DOHH2 (cell line): ENCODE data around the gene KCTD17.

ENCODE experiments used
- H3F3A ChIP-seq: fragments of 200-600 bp; sonication (generic), shearing (Covaris generic); 2 replicates; pipeline ENCODE4 v1.6.0; 2016; ENCODE audit warnings: antibody characterized with exemption, mild to moderate bottlenecking; ENCODE audit not compliant: control insufficient read depth, insufficient read depth
- H3K27ac ChIP-seq: fragments of 200-600 bp; sonication (generic); 2 replicates; pipeline ENCODE4 v1.5.1; 2014; ENCODE audit warnings: low read depth, mild to moderate bottlenecking, low read length, moderate library complexity
- H3K27me3 ChIP-seq: fragments of 200-600 bp; sonication (generic); 2 replicates; pipeline ENCODE4 v1.6.1; 2014; ENCODE audit warnings: mild to moderate bottlenecking, low read length, mixed read lengths; ENCODE audit not compliant: control insufficient read depth
- H3K36me3 ChIP-seq: fragments of 200-600 bp; sonication (generic); 2 replicates; pipeline ENCODE4 v1.6.1; 2014; ENCODE audit warnings: mild to moderate bottlenecking, low read length, moderate library complexity, mixed read lengths; ENCODE audit not compliant: control insufficient read depth
- H3K4me1 ChIP-seq: fragments of 200-600 bp; sonication (generic); 2 replicates; pipeline ENCODE4 v1.6.1; 2014; ENCODE audit warnings: mild to moderate bottlenecking, low read length, mixed read lengths; ENCODE audit not compliant: control insufficient read depth
- H3K4me2 ChIP-seq: fragments of 200-600 bp; sonication (generic); 2 replicates; pipeline ENCODE4 v1.6.0; 2014; ENCODE audit warnings: mild to moderate bottlenecking, low read length, moderate library complexity
- H3K4me3 ChIP-seq: fragments of 200-600 bp; sonication (generic); 2 replicates; pipeline ENCODE4 v1.5.1; 2014; ENCODE audit warnings: mild to moderate bottlenecking, low read length, mixed read lengths
- H3K79me2 ChIP-seq: fragments of 200-600 bp; sonication (generic); 2 replicates; pipeline ENCODE4 v1.6.1; 2014; ENCODE audit warnings: mild to moderate bottlenecking, low read length, mixed read lengths; ENCODE audit not compliant: control insufficient read depth
- H3K9me2 ChIP-seq: fragments of 200-600 bp; sonication (generic); replicated peaks from 2 replicates; pipeline ENCODE4 v1.6.1; 2014; ENCODE audit warnings: mild to moderate bottlenecking, low read length, mixed read lengths; ENCODE audit not compliant: control insufficient read depth
- H3K9me3 ChIP-seq: fragments of 200-600 bp; sonication (generic); 2 replicates; pipeline ENCODE4 v1.6.1; 2014; ENCODE audit warnings: antibody characterized with exemption, low read length, mixed read lengths; ENCODE audit not compliant: control insufficient read depth, insufficient read depth
- H4K20me1 ChIP-seq: fragments of 200-600 bp; sonication (generic); 2 replicates; pipeline ENCODE4 v1.6.0; 2014; ENCODE audit warnings: low read depth, mild to moderate bottlenecking, antibody characterized with exemption, low read length, moderate library complexity; ENCODE audit not compliant: control insufficient read depth, insufficient read depth
- EZH2phosphoT487 ChIP-seq: fragments of 200-600 bp; sonication (generic); IDR thresholded peaks from 2 replicates; pipeline ENCODE4 v1.6.1; 2017; ENCODE audit warnings: borderline replicate concordance, mild to moderate bottlenecking, antibody characterized with exemption, low read length, moderate library complexity, mixed read lengths
- TF ChIP-seq, protein P1 (sequence below): fragments of 200-600 bp; sonication (generic); IDR thresholded peaks from one replicate; pipeline ENCODE4 v1.5.1; 2014; ENCODE audit warnings: antibody characterized with exemption, mild to moderate bottlenecking, low read depth, low read length; ENCODE audit not compliant: poor library complexity, severe bottlenecking

Gene KCTD17

DNA sequence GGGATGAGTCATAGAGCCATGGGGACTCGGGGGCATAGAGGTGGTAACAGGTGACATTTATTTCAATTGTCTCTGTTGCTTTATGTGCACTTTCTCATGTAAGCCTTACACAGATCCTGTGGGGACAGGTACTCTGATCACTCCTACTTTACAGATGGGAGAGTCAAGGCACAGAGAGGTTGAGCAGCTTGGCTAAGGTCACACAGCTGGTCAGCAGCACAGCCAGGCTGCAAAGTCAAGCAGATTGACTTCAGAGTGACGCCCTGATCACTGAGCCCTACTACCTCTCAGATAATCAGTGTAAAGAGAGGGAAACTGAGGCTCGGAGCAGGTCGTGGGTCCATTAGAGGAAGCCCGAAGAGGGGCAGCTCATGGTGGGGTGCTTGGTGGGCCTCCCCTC lies 54.4 kb downstream of the KCTD17 start:
- no peak overlapping the region for H3K4me3 ChIP-seq
- no peak for TF ChIP-seq EZH2phosphoT487
- TF ChIP-seq, protein P1, sequence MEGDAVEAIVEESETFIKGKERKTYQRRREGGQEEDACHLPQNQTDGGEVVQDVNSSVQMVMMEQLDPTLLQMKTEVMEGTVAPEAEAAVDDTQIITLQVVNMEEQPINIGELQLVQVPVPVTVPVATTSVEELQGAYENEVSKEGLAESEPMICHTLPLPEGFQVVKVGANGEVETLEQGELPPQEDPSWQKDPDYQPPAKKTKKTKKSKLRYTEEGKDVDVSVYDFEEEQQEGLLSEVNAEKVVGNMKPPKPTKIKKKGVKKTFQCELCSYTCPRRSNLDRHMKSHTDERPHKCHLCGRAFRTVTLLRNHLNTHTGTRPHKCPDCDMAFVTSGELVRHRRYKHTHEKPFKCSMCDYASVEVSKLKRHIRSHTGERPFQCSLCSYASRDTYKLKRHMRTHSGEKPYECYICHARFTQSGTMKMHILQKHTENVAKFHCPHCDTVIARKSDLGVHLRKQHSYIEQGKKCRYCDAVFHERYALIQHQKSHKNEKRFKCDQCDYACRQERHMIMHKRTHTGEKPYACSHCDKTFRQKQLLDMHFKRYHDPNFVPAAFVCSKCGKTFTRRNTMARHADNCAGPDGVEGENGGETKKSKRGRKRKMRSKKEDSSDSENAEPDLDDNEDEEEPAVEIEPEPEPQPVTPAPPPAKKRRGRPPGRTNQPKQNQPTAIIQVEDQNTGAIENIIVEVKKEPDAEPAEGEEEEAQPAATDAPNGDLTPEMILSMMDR, result no peak
- H3K4me1 ChIP-seq, result no peaks in the 10 kb centered on the region

DNA sequence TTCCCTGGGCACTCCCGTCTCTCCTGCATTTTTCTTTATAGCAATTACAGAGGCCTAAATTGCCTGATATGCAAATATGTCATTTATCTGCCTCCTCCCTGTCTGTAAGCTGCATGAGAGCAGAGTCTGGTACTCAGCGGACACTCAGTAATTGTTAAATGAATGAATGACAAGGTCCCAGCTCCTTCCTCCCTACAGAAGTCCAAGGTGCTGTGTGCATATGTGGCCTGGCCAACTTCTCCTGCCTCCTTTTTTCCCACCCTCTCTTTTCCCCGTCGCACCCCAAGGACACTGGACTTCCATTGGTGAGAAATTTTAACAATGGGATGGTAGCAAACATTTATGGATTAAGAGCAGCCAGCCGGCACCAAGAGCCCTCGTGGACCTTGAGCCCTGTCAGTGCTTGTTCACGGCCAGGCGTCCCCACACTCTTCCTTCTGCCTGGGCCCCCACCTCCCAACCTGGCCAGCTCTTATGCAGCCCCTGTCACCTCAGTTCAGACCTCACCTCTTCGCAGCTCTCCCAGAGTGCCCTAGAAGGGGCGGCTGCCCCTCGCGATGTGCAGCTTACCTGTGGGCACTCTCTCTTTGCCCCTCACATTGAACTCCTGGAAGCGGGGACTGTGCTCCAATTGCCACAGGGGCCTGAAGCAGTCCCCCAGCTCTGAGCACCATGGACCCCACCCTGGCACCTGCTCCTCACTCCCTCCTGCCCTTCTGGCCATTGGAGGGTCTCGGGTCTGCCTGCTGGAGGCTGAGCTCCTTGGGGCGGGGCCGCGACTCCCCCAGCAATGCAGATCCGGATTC lies 56.5 kb downstream of the KCTD17 start:
- H3K27me3 ChIP-seq, result peaks cover 18% of the 10 kb centered on the region
- H3K4me3 ChIP-seq, result no peak overlapping the region
- no peaks in the 10 kb centered on the region for H4K20me1 ChIP-seq
- H3F3A ChIP-seq, result no peaks in the 10 kb centered on the region
- TF ChIP-seq EZH2phosphoT487, result no peak
- TF ChIP-seq, protein P1, result no peak
- H3K4me1 ChIP-seq, result no peaks in the 10 kb centered on the region
- no peak overlapping the region for H3K27ac ChIP-seq
- H3K79me2 ChIP-seq, result no peaks in the 10 kb centered on the region
- H3K9me3 ChIP-seq, result no peaks in the 10 kb centered on the region
- H3K36me3 ChIP-seq, result no peaks in the 10 kb centered on the region
- no peak overlapping the region for H3K4me2 ChIP-seq
- H3K9me2 ChIP-seq, result no peaks in the 10 kb centered on the region

More for the DNA sequence above, 54.4 kb downstream of the KCTD17 start:
- no peaks in the 10 kb centered on the region for H4K20me1 ChIP-seq
- no peaks in the 10 kb centered on the region for H3K9me3 ChIP-seq
- peaks cover 28% of the 10 kb centered on the region for H3K27me3 ChIP-seq
- no peak overlapping the region for H3K27ac ChIP-seq
- no peaks in the 10 kb centered on the region for H3F3A ChIP-seq
- no peak overlapping the region for H3K4me2 ChIP-seq
- H3K79me2 ChIP-seq, result no peaks in the 10 kb centered on the region
- no peaks in the 10 kb centered on the region for H3K36me3 ChIP-seq
- H3K9me2 ChIP-seq, result no peaks in the 10 kb centered on the region

DNA sequence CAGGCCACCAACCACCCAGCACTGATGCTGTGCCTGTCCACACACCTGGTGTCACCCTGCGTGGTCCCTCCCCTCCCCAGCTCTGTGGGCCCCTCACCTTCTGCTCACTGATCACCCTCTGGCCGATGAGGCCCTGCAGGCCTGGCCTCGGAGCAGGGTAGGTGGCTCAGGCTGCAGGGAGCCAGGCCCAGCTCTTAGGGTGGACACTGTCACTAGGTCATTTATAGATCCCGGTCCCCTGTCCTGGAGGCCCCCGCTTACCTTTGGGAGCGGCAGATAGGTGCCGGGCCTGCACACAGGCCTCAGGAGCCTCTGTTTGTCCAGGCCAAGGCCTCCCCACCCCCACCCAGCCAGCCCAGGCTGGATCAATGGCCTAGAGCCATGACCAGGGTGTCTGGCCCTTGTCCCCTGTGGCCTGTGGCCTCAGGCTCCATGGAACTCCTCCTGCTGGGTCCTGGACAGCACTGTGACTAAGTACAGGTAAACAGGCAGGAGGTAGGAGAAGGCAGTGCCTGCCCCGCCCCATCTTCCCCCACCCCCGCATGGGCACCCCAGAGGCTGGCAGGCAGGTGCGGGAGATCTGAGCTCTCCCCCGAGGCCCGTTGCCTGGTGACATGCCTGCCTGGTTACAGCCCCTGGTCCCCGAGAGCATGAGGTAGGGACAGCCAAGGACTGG lies 57.8 kb downstream of the KCTD17 start, which contains the start of gene TMPRSS6:
Gene TMPRSS6, minus strand, starts transcription at position 472 of the 676 bp plus-strand sequence. CDS start 6,296 bp downstream, outside the sequence.
- peaks cover 10% of the 10 kb centered on the region; the same call in 1 of the 2 replicates for H3K27me3 ChIP-seq
- H3K36me3 ChIP-seq, result no peaks in the 10 kb centered on the region
- H3K9me2 ChIP-seq, result no peaks in the 10 kb centered on the region
- no peaks in the 10 kb centered on the region for H3F3A ChIP-seq
- no peaks in the 10 kb centered on the region for H3K79me2 ChIP-seq
- no peak within 1 kb of the TSS for H3K4me2 ChIP-seq
- H3K4me3 ChIP-seq, result no peak within 1 kb of the TSS
- H3K9me3 ChIP-seq, result no peaks in the 10 kb centered on the region
- TF ChIP-seq EZH2phosphoT487, result no peak
- H3K27ac ChIP-seq, result no peak within 1 kb of the TSS
- H4K20me1 ChIP-seq, result no peaks in the 10 kb centered on the region
- no peaks in the 10 kb centered on the region for H3K4me1 ChIP-seq

DNA sequence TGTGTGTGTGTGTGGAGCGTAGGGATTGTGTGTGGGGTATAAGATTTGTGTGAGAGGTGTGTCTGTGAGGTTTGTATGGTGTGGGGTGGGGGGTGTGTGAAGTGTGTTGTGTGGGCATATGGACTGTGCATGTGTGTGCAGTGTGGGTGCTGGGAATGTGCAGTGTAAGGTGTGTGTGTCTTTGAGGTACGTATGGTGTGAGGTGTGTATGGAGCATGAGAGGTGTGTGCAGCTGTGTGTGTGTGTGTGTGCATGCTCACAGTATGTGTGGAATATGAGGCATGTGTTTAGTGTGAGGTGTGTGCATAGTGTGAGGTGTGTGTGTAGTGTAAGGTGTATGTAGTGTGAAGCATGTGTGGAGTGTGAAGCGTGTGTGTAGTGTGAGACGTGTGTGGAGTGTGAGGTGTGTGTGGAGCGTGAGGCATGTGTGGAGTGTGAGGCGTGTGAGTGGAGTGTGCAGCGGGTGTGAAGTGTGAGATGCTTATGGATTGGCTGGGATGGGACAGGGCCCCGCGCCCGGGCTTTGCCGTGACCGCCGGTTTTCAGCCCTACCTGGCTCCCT lies 59.7 kb downstream of the KCTD17 start:
- H3K27ac ChIP-seq, result no peak overlapping the region
- no peaks in the 10 kb centered on the region for H3K9me2 ChIP-seq
- no peak overlapping the region for H3K4me3 ChIP-seq
- peaks cover 21% of the 10 kb centered on the region for H3K27me3 ChIP-seq
- H3F3A ChIP-seq, result no peaks in the 10 kb centered on the region
- no peaks in the 10 kb centered on the region for H4K20me1 ChIP-seq
- no peaks in the 10 kb centered on the region for H3K9me3 ChIP-seq
- H3K4me1 ChIP-seq, result no peaks in the 10 kb centered on the region
- H3K36me3 ChIP-seq, result no peaks in the 10 kb centered on the region
- H3K4me2 ChIP-seq, result no peak overlapping the region
- H3K79me2 ChIP-seq, result no peaks in the 10 kb centered on the region
- no peak for TF ChIP-seq EZH2phosphoT487
- TF ChIP-seq, protein P1, result no peak
